ENCODE data around the gene MIEF2.

DNA sequence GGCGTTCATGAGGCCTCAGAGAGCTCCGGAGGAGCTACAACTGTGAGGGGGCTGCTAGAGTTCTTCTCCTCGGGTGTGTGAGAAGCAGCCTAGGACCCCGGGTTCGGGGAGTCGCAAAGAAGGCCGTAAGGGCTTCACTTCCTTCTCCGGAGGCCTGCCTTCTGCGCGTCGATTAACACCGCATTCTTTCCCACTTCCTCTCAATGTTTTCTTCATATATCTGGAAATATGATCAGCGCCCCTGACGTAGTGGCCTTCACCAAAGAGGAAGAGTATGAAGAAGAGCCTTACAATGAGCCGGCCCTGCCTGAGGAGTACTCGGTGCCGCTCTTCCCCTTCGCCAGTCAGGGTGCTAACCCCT lies 55.1 kb downstream of the MIEF2 start:
- TF ChIP-seq POLR2AphosphoS5 (IDR thresholded peaks at IDR 0.05) (no peak), EZH2 (IDR thresholded peaks at IDR 0.05; ENCODE audit: borderline replicate concordance, insufficient read depth, low read length, poor library complexity, severe bottlenecking) (no peak), SMC3 (conservative IDR thresholded peaks at IDR 0.05; ENCODE audit: poor library complexity) (no peak), MXI1 (conservative IDR thresholded peaks at IDR 0.05; ENCODE audit: poor library complexity, severe bottlenecking) (no peak), TAF1 (IDR thresholded peaks at IDR 0.05; ENCODE audit: low read depth) (no peak), EP300 (conservative IDR thresholded peaks at IDR 0.05; ENCODE audit: poor library complexity, severe bottlenecking) (no peak), REST (IDR thresholded peaks at IDR 0.05; ENCODE audit: borderline replicate concordance) (peak; percentile 5)
- TF ChIP-seq, protein P1, sequence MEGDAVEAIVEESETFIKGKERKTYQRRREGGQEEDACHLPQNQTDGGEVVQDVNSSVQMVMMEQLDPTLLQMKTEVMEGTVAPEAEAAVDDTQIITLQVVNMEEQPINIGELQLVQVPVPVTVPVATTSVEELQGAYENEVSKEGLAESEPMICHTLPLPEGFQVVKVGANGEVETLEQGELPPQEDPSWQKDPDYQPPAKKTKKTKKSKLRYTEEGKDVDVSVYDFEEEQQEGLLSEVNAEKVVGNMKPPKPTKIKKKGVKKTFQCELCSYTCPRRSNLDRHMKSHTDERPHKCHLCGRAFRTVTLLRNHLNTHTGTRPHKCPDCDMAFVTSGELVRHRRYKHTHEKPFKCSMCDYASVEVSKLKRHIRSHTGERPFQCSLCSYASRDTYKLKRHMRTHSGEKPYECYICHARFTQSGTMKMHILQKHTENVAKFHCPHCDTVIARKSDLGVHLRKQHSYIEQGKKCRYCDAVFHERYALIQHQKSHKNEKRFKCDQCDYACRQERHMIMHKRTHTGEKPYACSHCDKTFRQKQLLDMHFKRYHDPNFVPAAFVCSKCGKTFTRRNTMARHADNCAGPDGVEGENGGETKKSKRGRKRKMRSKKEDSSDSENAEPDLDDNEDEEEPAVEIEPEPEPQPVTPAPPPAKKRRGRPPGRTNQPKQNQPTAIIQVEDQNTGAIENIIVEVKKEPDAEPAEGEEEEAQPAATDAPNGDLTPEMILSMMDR (IDR thresholded peaks at IDR 0.05; ENCODE audit: poor library complexity, severe bottlenecking), result no peak
